GM21390 (cell line): ENCODE measurements around the gene SFT2D1.
"Not testable (repeated sequence)": the region's sequence is repeated elsewhere in the genome, so short reads cannot be mapped to it uniquely, and the experiment has no call there.

ENCODE experiments used
- ATAC-seq: cut with Tn5 transposase; IDR thresholded peaks from one replicate; pipeline ENCODE4 v1.9.1; 2021; ENCODE audit not compliant: unreplicated experiment

The SFT2D1 gene

GRCh38 chr6:166364456-166364855, 22.1 kb upstream of the SFT2D1 start:
- ATAC-seq = no peak

GRCh38 chr6:166362427-166362826, 20.1 kb upstream of the SFT2D1 start:
- not testable (repeated sequence) for ATAC-seq

- ATAC-seq = no peak
Observed at GRCh38 chr6:166361077-166361429, 18.7 kb upstream of the SFT2D1 start.

DNA sequence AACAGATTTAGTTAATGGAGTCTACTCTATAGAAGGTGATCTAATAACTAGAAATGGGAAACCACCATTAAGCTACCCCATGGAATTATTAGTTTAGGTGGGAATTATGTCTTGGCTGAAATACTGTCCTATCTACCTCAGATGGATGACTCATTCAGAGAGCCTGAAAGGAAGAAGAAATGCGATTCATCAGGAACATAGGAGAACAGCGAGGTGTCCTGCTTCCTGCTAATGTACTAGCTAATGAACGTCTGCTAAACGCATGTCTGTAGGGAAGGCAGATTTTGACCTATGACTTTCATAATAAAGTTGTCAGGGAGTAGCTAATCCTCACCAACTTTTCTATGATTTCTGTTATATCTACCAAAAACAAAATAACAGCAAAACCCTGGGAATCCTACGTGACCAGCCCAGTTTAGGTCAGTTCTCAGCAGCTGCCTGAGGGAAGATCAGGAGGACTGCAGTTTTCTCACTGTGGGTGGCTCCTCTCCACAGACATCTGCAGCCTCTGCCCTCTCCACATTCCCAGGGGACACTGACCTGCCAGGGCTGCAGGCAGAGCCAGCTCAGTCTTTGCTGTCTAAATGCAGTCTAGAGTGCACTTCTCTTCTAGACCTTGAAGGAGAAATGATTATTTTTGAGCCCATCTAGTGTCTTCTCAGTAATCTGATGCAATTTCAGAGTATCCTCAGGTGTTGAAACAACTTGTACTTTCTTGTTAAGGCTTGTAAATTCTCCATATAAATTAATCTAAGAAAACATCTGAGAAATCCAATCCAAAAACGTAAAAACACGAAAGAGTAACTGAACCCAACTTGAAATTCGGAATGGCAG, 18.1 kb upstream of the SFT2D1 start:
- no peak for ATAC-seq

DNA sequence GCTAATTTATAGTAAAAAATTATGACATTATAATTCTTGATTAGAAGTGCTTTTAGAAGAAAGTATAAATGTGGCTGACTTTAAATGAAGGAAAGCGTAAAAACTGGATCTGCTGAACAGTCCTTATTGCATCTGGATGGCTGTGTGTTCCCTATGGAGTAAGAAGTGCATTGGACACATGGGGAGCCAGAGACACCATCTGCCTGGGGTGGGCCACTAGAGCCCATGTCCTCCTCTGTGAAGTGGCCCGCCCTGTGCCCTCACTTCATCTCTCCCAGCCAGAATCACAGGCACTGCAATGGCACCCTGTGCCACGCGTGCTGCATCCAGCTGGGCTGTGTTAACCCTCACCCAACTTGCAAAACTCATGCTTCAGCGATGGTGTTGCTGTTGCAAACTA, 13.2 kb upstream of the SFT2D1 start:
- no peak for ATAC-seq

- ATAC-seq = no peak
Observed at GRCh38 chr6:166354965-166355364, 12.6 kb upstream of the SFT2D1 start.

DNA sequence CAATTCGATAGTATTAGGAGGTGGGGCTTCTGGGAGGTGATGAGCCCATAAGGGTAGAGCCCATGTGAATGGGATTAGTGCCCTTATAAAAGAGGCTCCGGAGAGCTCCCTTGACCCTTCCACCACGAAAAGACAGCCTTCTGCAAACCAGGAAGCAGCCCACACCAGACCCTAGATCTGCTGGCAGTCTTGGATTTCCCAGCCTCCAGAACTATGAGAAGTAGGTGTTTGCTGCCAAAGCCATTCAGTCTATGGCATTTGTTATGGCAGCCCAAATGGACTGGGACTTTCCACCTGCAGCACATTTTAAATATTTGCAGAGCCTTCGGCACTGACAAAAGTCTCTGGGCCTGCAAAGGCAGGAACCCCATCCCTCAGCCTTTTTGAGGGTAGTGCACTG, 11.8 kb upstream of the SFT2D1 start:
- ATAC-seq = no peak

DNA sequence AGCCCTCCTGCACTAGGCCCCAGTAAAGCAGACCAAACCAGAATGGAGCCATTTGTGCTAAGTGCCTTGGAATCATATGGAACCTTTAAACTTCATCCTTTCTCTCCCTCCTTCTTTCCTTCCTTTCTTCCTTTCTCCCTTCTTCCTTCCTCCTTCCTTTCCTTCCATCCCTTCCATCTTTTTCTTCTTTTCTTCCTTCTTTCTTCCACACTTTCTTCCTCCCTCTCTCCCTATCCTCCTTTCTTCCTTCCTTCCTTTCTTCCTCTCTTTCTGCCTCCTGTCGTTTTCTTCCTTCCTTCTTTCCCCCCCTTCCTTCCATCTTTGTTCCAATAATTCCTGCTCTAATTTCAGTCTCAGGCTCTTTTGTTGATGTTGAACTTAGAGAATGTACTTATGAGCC, 11.2 kb upstream of the SFT2D1 start:
- ATAC-seq = no peak

- ATAC-seq = no peak
Observed at GRCh38 chr6:166352923-166353322, 10.6 kb upstream of the SFT2D1 start.

- peak; percentile 99 for ATAC-seq
Observed at GRCh38 chr6:166351715-166352285, 9.5 kb upstream of the SFT2D1 start.

GRCh38 chr6:166348305-166348949, 6.1 kb upstream of the SFT2D1 start:
- ATAC-seq = no peak

DNA sequence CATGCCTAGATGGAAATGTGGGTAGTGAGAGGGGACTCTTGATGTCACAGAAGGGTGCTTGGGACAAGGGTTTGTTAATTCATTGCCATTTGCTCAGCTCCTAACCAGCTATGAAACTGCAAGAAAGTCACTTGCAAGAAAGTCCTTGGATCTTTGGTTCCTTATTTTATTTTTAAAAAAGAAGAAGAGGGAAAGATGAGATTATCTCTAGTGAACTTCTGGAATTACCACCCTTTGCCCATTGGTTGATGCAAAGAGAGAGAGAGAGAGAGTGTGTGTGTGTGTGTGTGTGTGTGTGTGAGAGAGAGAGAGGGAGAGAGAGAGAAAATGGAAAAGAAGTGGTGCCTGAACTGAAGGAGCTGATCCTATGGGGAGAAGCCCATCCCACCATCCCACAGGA, 4.6 kb upstream of the SFT2D1 start:
- ATAC-seq = no peak

DNA sequence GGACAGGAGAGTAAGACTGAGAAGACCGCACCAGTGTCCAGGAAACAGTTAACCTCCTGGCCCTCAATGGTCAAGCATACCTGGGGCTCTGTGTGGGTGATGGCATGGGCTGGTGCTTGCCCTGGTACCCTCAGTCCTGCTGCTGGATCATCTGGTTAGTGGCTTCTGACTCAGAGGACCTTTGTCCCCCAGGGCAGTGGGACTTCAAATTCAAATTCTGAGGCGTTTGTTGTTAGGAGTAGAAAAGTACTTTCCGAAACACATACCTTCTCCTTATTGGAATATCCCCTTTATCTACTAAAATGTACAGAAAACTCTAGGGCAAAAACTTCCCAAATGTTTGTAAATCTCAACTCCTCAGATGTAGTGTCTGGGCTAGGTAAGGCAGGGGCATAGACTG, 4.1 kb upstream of the SFT2D1 start:
- no peak for ATAC-seq

DNA sequence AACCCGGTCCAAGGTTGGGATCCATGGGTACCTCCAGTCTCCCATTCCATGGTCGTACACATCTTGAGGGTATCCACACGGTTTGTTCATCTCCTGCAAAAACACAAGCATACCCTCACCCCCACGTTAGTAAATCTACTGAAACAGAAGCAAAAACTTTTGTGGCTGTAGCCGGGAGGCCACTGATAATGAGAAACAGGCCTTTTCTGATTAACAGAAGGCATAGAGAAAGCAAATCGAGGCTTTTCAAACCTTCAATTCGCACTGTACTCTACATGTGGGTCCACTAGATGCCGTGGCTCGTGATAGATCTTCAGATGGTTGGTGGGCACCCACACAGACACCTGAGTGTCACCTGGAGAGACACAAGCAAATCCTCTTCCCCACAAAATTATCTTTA, 3.3 kb upstream of the SFT2D1 start:
- ATAC-seq = not testable (repeated sequence)

DNA sequence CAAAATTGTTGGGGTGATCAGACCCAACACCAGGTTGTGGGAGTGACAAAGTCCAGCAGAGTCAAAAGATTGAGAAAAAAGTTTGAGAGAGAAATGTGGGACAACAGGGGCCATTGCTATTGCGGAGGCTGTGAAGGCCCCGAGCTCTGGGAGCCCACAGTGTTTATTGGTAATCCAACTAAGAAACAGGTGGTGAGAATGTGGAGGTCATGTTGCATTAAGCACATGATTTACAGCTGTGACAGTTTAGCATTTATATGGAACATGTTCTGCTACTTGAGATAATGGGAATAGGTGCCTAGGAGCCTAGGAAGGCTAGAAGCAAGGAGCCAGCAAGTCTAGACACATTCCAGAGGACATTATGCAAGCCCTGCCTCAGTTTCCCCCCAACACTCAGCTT, 2.6 kb upstream of the SFT2D1 start:
- ATAC-seq = not testable (repeated sequence)

DNA sequence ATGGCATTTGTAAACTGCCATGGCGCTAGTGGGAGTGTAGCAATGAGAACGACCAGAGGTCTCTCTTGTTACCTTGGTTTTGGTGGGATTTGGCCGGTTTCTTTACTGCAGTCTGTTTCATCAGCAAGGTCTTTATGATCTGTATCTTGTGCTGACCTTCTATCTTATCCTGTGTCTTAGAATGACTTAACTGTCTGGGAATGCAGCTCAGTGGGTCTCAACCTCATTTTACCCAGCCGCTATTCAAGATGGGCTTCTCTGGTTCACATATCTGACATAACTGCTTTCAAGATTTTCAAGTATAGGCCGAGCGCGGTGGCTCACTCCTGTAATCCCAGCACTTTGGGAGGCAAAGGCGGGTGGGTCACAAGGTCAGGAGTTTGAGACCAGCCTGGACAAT, 1.9 kb upstream of the SFT2D1 start:
- no peak for ATAC-seq

- peak; percentile 32 for ATAC-seq
Observed at GRCh38 chr6:166343150-166343487, 774 bp upstream of the SFT2D1 start.

GRCh38 chr6:166341977-166342348, 382 bp downstream of the SFT2D1 start:
- ATAC-seq = no peak

GRCh38 chr6:166341464-166341863, 881 bp downstream of the SFT2D1 start:
- no peak for ATAC-seq

DNA sequence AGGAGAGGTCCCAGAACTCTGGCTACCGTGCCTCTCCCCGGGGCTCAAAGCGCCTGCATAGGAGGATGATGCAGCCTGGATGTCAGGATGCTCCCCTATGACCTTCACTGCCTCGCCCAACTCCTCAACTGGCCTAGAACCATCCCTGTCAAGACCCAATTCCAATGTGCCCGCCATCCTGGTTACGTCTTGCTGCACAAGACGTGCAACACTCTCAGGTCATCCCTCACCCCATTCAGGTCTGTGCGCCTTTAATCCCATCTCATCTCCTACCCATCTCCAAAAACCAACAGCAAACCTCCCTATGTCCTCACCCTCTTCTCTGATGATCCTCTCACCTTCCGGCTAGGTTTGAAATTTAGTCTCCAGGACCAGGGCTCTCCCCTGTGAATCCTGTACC, 3.5 kb downstream of the SFT2D1 start:
- no peak for ATAC-seq

DNA sequence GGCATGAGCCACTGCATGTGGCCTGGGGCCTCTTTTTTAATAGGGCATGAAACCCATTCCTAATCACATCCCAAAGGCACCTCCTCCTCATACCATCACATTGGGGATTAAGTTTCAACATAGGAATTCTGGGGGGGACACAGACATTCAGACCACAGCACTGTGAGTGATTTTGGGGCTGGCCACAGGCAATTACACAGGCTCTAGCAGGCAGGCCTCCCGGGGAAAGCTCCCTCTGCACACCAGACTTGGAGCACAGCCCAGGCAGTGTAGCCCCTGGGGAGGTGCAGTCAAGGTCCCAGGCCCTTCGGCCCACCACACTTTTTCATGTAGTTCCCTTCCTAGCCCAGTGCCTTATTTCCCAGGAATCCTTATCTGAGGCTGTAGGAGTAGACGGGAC, 5.5 kb downstream of the SFT2D1 start:
- ATAC-seq = no peak
